Endothelial cell of umbilical vein (primary cell): ENCODE measurements around the gene RANGRF.

Experiments used
- CTCF ChIP-seq, 2 donors: IDR thresholded peaks; 1 replicate in 1 of 2; 2 replicates in 1 of 2; pipeline ENCODE4 v1.5.1; 2011; ENCODE audit warnings: low read length in 2 of 2, mild to moderate bottlenecking in 2 of 2, moderate library complexity in 2 of 2, control low read depth in 1 of 2, inconsistent platforms in 1 of 2, low read depth in 1 of 2; ENCODE audit not compliant: insufficient read depth in 1 of 2; ENCODE audit errors: extremely low read depth in 1 of 2
- EZH2 ChIP-seq: IDR thresholded peaks from 2 replicates; pipeline ENCODE4 v1.6.1; 2012; ENCODE audit warnings: borderline replicate concordance, low read depth, mild to moderate bottlenecking, moderate library complexity, low read length, inconsistent platforms; ENCODE audit not compliant: severe bottlenecking
- POLR2AphosphoS5 ChIP-seq: IDR thresholded peaks from 2 replicates; pipeline ENCODE4 v1.6.1; 2012; ENCODE audit warnings: low read depth, mild to moderate bottlenecking, control low read depth, low read length, moderate library complexity; ENCODE audit not compliant: insufficient read depth

GRCh38 chr17:8274816-8275215, 13.7 kb upstream of the RANGRF start:
- TF ChIP-seq EZH2 (no peak), POLR2AphosphoS5 (no peak), CTCF (IDR thresholded peaks at IDR 0.05; ENCODE audit: extremely low read depth in 1 of 2, insufficient read depth in 1 of 2, low read depth in 1 of 2, low read length in 2 of 2) (no peak)
